Testis (tissue), 3 donors: ENCODE measurements around the gene AQP6. TPM values are rescaled to one million over a fixed set of nuclear protein-coding genes. Genes with fewer than 3 reads are reported as not detected.

ENCODE experiments used
- DNase-seq: peaks from one replicate; pipeline ENCODE4 v3.0.0-alpha.2; 2019
- H3K27ac ChIP-seq, 2 donors: fragments of 200-600 bp; sonication (generic); one replicate each; pipeline ENCODE4 v1.5.1; 2019
- H3K27me3 ChIP-seq: fragments of 200-600 bp; sonication (generic); one replicate; pipeline ENCODE4 v1.5.1; 2019
- H3K36me3 ChIP-seq: fragments of 200-600 bp; sonication (generic); one replicate; pipeline ENCODE4 v1.5.1; 2017; ENCODE audit warnings: low read depth; ENCODE audit errors: missing control alignments
- H3K4me1 ChIP-seq: fragments of 200-600 bp; sonication (generic); one replicate; pipeline ENCODE4 v1.5.1; 2019
- H3K4me3 ChIP-seq, 2 donors: fragments of 200-600 bp; sonication (generic); one replicate each; pipeline ENCODE4 v1.5.1; 2017 to 2019
- H3K9me3 ChIP-seq: fragments of 200-600 bp; sonication (generic); one replicate; pipeline ENCODE4 v1.5.1; 2017
- CTCF ChIP-seq, 3 experiments: fragments of 450-650 bp in 2 of 3; fragments of 200-600 bp in 1 of 3; sonication (generic) in 1 of 3; IDR thresholded peaks; one replicate each; pipeline ENCODE4 v1.5.1; 2016 to 2019; ENCODE audit warnings: antibody characterized with exemption in 3 of 3, mild to moderate bottlenecking in 2 of 3, moderate library complexity in 1 of 3
- POLR2A ChIP-seq: fragments of 450-650 bp; IDR thresholded peaks from one replicate; pipeline ENCODE4 v1.6.1; 2017; ENCODE audit warnings: antibody characterized with exemption, mild to moderate bottlenecking, moderate library complexity
- WGBS, 2 donors: methylation state at CpG; one replicate each; pipeline ENCODE4 v1.1.5; 2018; 5-methylcytosine and 5-hydroxymethylcytosine counted together
- intact Hi-C: fragments of 100-400 bp; cut with DNase I; formaldehyde crosslinking; loops from one replicate; pipeline ENCODE4 v1.15.1; 2023; ENCODE audit warnings: low total_unique reads
- polyA plus RNA-seq: library from polyadenylated mRNA; stranded (reverse); fragments of 350-450 nt; fragmentation: Illumina TruSeq; extraction: RNeasy Lipid Tissue Mini Kit (QIAGEN cat#74804); gene quantifications from one replicate; pipeline ENCODE4 v1.2.3, GENCODE V29; 2014; ENCODE audit warnings: low read depth, low replicate concordance; ENCODE audit not compliant: insufficient read depth
- total RNA-seq, 2 donors: library from RNA; depleted of rRNA; stranded (reverse); fragments of >200 nt; gene quantifications; one replicate each; pipeline ENCODE4 v1.2.3, GENCODE V29; 2016

Gene AQP6
- total and polyA plus RNA-seq, 3 donors from 2014 or later = 1.7 to 3.1 (median 2.2) TPM

DNA sequence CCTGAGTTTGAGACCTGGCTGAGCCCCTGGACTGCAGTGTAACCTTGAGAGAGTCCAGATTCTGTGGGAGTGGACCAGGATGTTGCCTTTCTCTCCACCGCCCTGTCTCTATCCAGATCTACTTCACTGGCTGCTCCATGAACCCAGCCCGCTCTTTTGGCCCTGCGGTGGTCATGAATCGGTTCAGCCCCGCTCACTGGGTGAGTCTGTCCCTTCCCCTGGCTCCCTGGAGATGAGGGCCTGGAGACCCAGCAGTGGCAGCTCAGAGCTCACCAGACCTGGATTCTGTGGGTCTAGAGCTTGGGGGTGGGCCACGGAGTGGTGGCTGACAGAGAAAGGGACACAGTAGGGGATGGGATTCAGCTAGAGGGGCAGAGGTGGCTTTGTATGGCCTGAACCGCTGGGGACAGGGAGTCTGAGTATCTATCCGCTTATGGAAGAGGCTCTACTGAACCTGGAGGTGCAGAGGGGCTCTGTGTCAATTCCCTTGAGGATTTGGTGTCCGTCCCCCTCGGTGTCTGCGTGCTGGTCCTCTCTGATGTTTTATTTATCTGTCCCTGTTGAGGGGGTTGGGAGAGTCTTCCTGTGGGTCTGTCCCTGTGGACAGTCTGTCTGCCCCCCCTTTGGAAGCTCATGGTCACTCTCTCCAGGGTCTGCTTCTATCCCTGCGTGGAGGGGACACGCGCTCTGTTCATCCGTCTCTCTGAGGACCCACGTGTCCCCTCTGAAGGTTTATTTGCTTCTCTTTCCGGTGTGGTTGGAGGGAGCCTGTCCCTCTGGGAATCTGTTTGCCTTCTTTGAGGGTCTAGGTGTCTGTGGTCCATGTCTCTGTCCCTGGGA, 8.6 kb upstream of the AQP6 start:
- no peak for DNase-seq
- intact Hi-C loops = no loop called here
- whole genome bisulfite sequencing, 2 donors = 67 to 87% methylated on average over 15 to 17 of the region's 17 CpGs
- no peak for TF ChIP-seq POLR2A
- no peak for TF ChIP-seq CTCF (IDR thresholded peaks at IDR 0.05)
- Histone ChIP-seq H3K4me3 (no peak overlapping the region), H3K27ac (no peak overlapping the region), H3K9me3 (no peaks in the 10 kb centered on the region), H3K4me1 (peaks cover 23% of the 10 kb centered on the region), H3K27me3 (no peaks in the 10 kb centered on the region), H3K36me3 (no peaks in the 10 kb centered on the region)

GRCh38 chr12:49964849-49965624, 7.7 kb upstream of the AQP6 start:
- WGBS, 2 donors = 64 to 72% methylated on average over 7 to 13 of the region's 13 CpGs
- intact Hi-C loops = no loop called here

GRCh38 chr12:49965836-49966235, 6.9 kb upstream of the AQP6 start:
- DNase-seq = no peak
- H3K9me3 ChIP-seq = no peaks in the 10 kb centered on the region
- 80 to 81% methylated on average over 6 of the region's 6 CpGs for WGBS, 2 donors
- H3K4me3 ChIP-seq = no peak overlapping the region
- no peak overlapping the region for H3K27ac ChIP-seq
- TF ChIP-seq CTCF (IDR thresholded peaks at IDR 0.05) = no peak
- no peak for TF ChIP-seq POLR2A
- no peaks in the 10 kb centered on the region for H3K36me3 ChIP-seq
- intact Hi-C loops = no loop called here
- peaks cover 21% of the 10 kb centered on the region for H3K4me1 ChIP-seq
- H3K27me3 ChIP-seq = no peaks in the 10 kb centered on the region

More at GRCh38 chr12:49964849-49965624, 7.7 kb upstream of the AQP6 start:
- Histone ChIP-seq H3K9me3 (no peaks in the 10 kb centered on the region), H3K27ac (no peak overlapping the region), H3K27me3 (no peaks in the 10 kb centered on the region), H3K4me1 (peaks cover 23% of the 10 kb centered on the region), H3K4me3 (no peak overlapping the region), H3K36me3 (no peaks in the 10 kb centered on the region)
- TF ChIP-seq POLR2A (no peak), CTCF (IDR thresholded peaks at IDR 0.05) (no peak)
- no peak for DNase-seq

- DNase-seq = no peak
- intact Hi-C loops = no loop called here
- 47 to 61% methylated on average over 11 to 16 of the region's 16 CpGs for WGBS, 2 donors
- no peaks in the 10 kb centered on the region for H3K27me3 ChIP-seq
- no peak overlapping the region for H3K4me3 ChIP-seq
- H3K27ac ChIP-seq = no peak overlapping the region
- TF ChIP-seq CTCF (IDR thresholded peaks at IDR 0.05) (no peak), POLR2A (no peak)
- no peaks in the 10 kb centered on the region for H3K36me3 ChIP-seq
- H3K9me3 ChIP-seq = no peaks in the 10 kb centered on the region
- H3K4me1 ChIP-seq = peaks cover 20% of the 10 kb centered on the region
Observed at GRCh38 chr12:49966511-49967041, 6.2 kb upstream of the AQP6 start.
